ENCODE results near the gene CCDC18. TPM values are rescaled to one million over a fixed set of nuclear protein-coding genes. Genes with fewer than 3 reads are reported as not detected.

Gene CCDC18
- total RNA-seq, 2 experiments from 2014 or later = 46.5 to 59.0 TPM

DNA sequence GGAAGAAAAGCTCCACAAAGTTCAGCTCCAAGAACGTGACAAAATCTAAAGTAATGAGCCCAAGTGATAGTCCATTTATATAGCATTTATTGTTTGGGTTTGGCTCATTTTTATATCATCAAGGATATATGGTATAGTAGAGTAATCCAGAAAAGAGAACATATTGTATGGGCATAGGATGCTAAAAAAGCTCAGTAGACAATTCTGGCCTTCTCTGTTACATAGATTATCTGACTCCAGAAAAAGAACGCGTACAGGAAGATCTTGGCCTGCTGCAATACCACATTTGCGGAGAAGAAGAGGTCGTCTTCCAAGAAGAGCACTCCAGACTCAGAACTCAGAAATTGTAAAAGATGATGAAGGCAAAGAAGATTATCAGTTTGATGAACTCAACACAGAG, 44.1 kb upstream of the CCDC18 start:
- no peak overlapping the region for H3K4me2 ChIP-seq (ENCODE audit: low read length)
- no peak for DNase-seq (ENCODE audit: low spot score)
- no peaks in the 10 kb centered on the region for H3K9me3 ChIP-seq (ENCODE audit: low read length)
- no TSS peak for BruUV-seq (replicated peaks)
- no peak overlapping the region for H2AFZ ChIP-seq (ENCODE audit: low read length)
- no peak for TF ChIP-seq CTCF (conservative IDR thresholded peaks at IDR 0.05; ENCODE audit: low read length)
- TF ChIP-seq EZH2phosphoT487 (IDR thresholded peaks at IDR 0.05; ENCODE audit: borderline replicate concordance, low read depth, low read length) = no peak
- CTCF ChIA-PET (ENCODE audit: unreplicated experiment) = no interaction called here
- no peaks in the 10 kb centered on the region for H4K20me1 ChIP-seq (ENCODE audit: insufficient read depth, low read length)
- no peak overlapping the region for H3K4me3 ChIP-seq (ENCODE audit: low read depth, low read length, poor library complexity, severe bottlenecking)
- peaks cover 96% of the 10 kb centered on the region for H3K36me3 ChIP-seq (ENCODE audit: insufficient read depth, low read length)
- POLR2A ChIA-PET = interaction anchor here (0.6 to 1.0 kb wide), 4 partner anchors 18 to 56 kb away, joined by 4 to 8 read pairs (median 4); no protein-coding TSS in a partner anchor
- H3K79me2 ChIP-seq (ENCODE audit: insufficient read depth, low read depth, low read length) = peaks cover 8% of the 10 kb centered on the region; the same call in 1 of the 2 replicates
- intact Hi-C loops (cut with micrococcal nuclease; ENCODE audit: unreplicated experiment) = no loop called here
- no peaks in the 10 kb centered on the region for H3K4me1 ChIP-seq (ENCODE audit: insufficient read depth, low read length, poor library complexity, severe bottlenecking)
- H3K27ac ChIP-seq (ENCODE audit: low read depth, low read length, poor library complexity, severe bottlenecking) = no peak overlapping the region
- H3K9me2 ChIP-seq (ENCODE audit: insufficient read depth, low read length) = no peaks in the 10 kb centered on the region

DNA sequence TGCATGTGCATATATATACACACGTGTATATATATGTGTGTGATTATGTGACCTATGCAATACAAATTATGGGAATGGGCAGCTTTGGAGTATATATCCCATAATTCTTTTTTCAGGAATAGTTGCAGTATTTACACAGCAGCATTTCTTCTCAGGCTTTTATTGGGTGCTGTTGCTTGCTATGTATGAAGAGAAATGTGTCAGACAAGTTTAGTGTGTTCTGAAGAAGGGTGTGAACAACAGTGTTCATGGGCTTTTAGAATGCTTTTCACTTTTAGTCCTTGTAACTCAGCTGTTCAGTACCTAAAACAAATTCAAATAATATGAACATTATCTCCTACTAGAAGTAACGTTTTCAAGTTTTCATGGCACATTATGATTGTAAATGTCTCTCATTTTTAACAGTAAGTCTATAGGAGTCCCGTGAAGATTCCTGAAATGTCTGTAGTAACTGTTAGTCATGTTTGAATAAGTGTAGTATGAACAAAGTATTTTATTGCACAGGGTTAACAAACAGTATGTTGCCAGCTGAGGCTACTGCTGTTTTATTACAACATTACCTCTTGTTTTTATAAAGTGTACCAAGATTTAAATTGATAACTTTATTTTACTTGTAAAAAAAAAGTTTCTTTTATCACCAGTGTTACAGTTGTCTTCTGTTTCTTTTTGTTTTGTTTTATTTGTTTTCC, 42.8 kb upstream of the CCDC18 start:
- no peaks in the 10 kb centered on the region for H3K4me1 ChIP-seq (ENCODE audit: insufficient read depth, low read length, poor library complexity, severe bottlenecking)
- CTCF ChIA-PET (ENCODE audit: unreplicated experiment) = no interaction called here
- H2AFZ ChIP-seq (ENCODE audit: low read length) = no peak overlapping the region
- intact Hi-C loops (cut with micrococcal nuclease; ENCODE audit: unreplicated experiment) = no loop called here
- no peak overlapping the region for H3K4me2 ChIP-seq (ENCODE audit: low read length)
- no peak overlapping the region for H3K27ac ChIP-seq (ENCODE audit: low read depth, low read length, poor library complexity, severe bottlenecking)
- no peak for DNase-seq (ENCODE audit: low spot score)
- BruUV-seq (replicated peaks) = no TSS peak
- H3K9me2 ChIP-seq (ENCODE audit: insufficient read depth, low read length) = no peaks in the 10 kb centered on the region
- no peaks in the 10 kb centered on the region for H4K20me1 ChIP-seq (ENCODE audit: insufficient read depth, low read length)
- TF ChIP-seq CTCF (conservative IDR thresholded peaks at IDR 0.05; ENCODE audit: low read length) (no peak), EZH2phosphoT487 (IDR thresholded peaks at IDR 0.05; ENCODE audit: borderline replicate concordance, low read depth, low read length) (no peak)
- peaks cover 96% of the 10 kb centered on the region for H3K36me3 ChIP-seq (ENCODE audit: insufficient read depth, low read length)
- no peak overlapping the region for H3K4me3 ChIP-seq (ENCODE audit: low read depth, low read length, poor library complexity, severe bottlenecking)
- POLR2A ChIA-PET = no interaction called here
- no peaks in the 10 kb centered on the region for H3K9me3 ChIP-seq (ENCODE audit: low read length)
- peaks cover 8% of the 10 kb centered on the region; the same call in 1 of the 2 replicates for H3K79me2 ChIP-seq (ENCODE audit: insufficient read depth, low read depth, low read length)

DNA sequence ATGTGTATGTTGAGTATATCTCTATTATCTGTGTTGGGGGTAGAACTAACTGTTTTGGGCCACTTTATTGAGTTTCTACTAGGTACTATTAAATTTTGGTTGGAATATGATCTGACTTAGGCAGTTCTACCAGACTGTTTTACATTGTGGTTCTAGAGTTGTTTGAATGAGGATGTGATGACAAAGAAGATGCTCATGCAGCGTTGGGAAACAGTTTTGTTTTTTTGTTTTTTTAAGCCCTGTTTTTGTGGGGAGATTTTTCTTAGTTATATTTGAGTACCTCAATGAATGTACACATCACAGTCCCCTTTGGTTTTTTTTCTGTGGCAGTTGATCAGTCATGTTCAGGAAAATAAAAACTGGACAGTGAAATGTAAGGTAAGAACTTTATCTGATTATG, 40.4 kb upstream of the CCDC18 start:
- Histone ChIP-seq H3K9me3 (ENCODE audit: low read length) (no peaks in the 10 kb centered on the region), H3K79me2 (ENCODE audit: insufficient read depth, low read depth, low read length) (peaks cover 8% of the 10 kb centered on the region; the same call in 1 of the 2 replicates), H3K9me2 (ENCODE audit: insufficient read depth, low read length) (no peaks in the 10 kb centered on the region), H3K4me3 (ENCODE audit: low read depth, low read length, poor library complexity, severe bottlenecking) (no peak overlapping the region), H4K20me1 (ENCODE audit: insufficient read depth, low read length) (no peaks in the 10 kb centered on the region), H3K36me3 (ENCODE audit: insufficient read depth, low read length) (peaks cover 87% of the 10 kb centered on the region), H3K4me1 (ENCODE audit: insufficient read depth, low read length, poor library complexity, severe bottlenecking) (no peaks in the 10 kb centered on the region), H2AFZ (ENCODE audit: low read length) (no peak overlapping the region), H3K27ac (ENCODE audit: low read depth, low read length, poor library complexity, severe bottlenecking) (no peak overlapping the region), H3K4me2 (ENCODE audit: low read length) (no peak overlapping the region)
- no peak for DNase-seq (ENCODE audit: low spot score)
- intact Hi-C loops (cut with micrococcal nuclease; ENCODE audit: unreplicated experiment) = no loop called here
- ChIA-PET POLR2A (interaction anchor here (0.7 to 2.0 kb wide), 5 partner anchors 14 to 1188 kb away, joined by 3 to 11 read pairs (median 5); no protein-coding TSS in a partner anchor), CTCF (ENCODE audit: unreplicated experiment) (no interaction called here)
- TF ChIP-seq CTCF (conservative IDR thresholded peaks at IDR 0.05; ENCODE audit: low read length) (no peak), EZH2phosphoT487 (IDR thresholded peaks at IDR 0.05; ENCODE audit: borderline replicate concordance, low read depth, low read length) (no peak)
- BruUV-seq (replicated peaks) = no TSS peak

Data from OCI-LY7 (cell line).